Naive thymus-derived CD8-positive, alpha-beta T cell (primary cell): ENCODE measurements around the gene EFNB3. TPM values are rescaled to one million over a fixed set of nuclear protein-coding genes. Genes with fewer than 3 reads are reported as not detected.

Experiments
- ATAC-seq, 2 donors: fragments of 150-1000 bp; cut with Tn5 transposase in 1 of 2; sonication (Bioruptor Pico), chemical (Tn5 transposase) in 1 of 2; 1 replicate in 1 of 2; 2 replicates in 1 of 2; pipeline ENCODE4 v1.10.0; 2021; ENCODE audit warnings: mild to moderate bottlenecking in 2 of 2, moderate library complexity in 2 of 2
- POLR2A ChIA-PET: fragments of 350-600 bp; sonication (Branson Sonifier 250); formaldehyde crosslinking; loops from one replicate; lab custom pipeline; 2021; ENCODE audit warnings: antibody characterized with exemption; lab: Charles Lee
- DNase-seq, 10 donors: peaks; one replicate each; pipeline versions ENCODE4 v3.0.0 to v3.0.0-alpha.2; 2020 to 2022
- H3K27ac Mint-ChIP-seq, 10 donors: one replicate each; pipeline ENCODE4 v1.8.0; 2020 to 2022; ENCODE audit warnings: mild to moderate bottlenecking in 10 of 10, mixed read lengths in 10 of 10, moderate library complexity in 4 of 10, inconsistent platforms in 1 of 10
- H3K27me3 Mint-ChIP-seq, 5 donors: one replicate each; pipeline ENCODE4 v1.8.0; 2021 to 2022; ENCODE audit warnings: mixed read lengths in 5 of 5
- H3K36me3 Mint-ChIP-seq, 3 donors: one replicate each; pipeline ENCODE4 v1.8.0; 2020 to 2022; ENCODE audit warnings: mixed read lengths in 3 of 3, mild to moderate bottlenecking in 2 of 3, inconsistent platforms in 1 of 3
- H3K4me1 Mint-ChIP-seq, 4 donors: one replicate each; pipeline ENCODE4 v1.8.0; 2021 to 2022; ENCODE audit warnings: mixed read lengths in 4 of 4
- H3K4me3 Mint-ChIP-seq, 10 donors: one replicate each; pipeline ENCODE4 v1.8.0; 2020 to 2022; ENCODE audit warnings: mild to moderate bottlenecking in 10 of 10, mixed read lengths in 10 of 10, moderate library complexity in 6 of 10, inconsistent platforms in 1 of 10
- H3K9me3 Mint-ChIP-seq, 9 donors: one replicate each; pipeline ENCODE4 v1.8.0; 2020 to 2022; ENCODE audit warnings: mixed read lengths in 9 of 9, mild to moderate bottlenecking in 3 of 9, inconsistent platforms in 1 of 9, moderate library complexity in 1 of 9
- polyA plus RNA-seq, 3 donors: library from polyadenylated mRNA; unstranded; fragments of 300-500 nt; fragmentation: Illumina TruSeq; gene quantifications; one replicate each; pipeline ENCODE4 v1.2.3, GENCODE V29; 2021
- total RNA-seq, 8 experiments: library from RNA in 2 of 8; stranded (reverse) in 2 of 8; gene quantifications; one replicate each; pipeline ENCODE4 v1.2.3 and lab custom pipeline; 2021 to 2026

EFNB3 gene
- total and polyA plus RNA-seq, 5 experiments from 2014 or later = not detected

GRCh38 chr17:7713782-7714181, 8.8 kb downstream of the EFNB3 start:
- Mint-ChIP-seq H3K27ac (no peak overlapping the region), H3K27me3 (peaks cover 31 to 94% (median 65%) of the 10 kb centered on the region in 5 donors), H3K9me3 (no peaks in the 10 kb centered on the region), H3K36me3 (no peaks in the 10 kb centered on the region), H3K4me3 (peak overlapping the region in 2 of 10 donors; percentile 48 to 60), H3K4me1 (peaks cover 24 to 53% (median 34%) of the 10 kb centered on the region in 4 donors)
- POLR2A ChIA-PET = no interaction called here
- ATAC-seq (no peak), DNase-seq (no peak)

DNA sequence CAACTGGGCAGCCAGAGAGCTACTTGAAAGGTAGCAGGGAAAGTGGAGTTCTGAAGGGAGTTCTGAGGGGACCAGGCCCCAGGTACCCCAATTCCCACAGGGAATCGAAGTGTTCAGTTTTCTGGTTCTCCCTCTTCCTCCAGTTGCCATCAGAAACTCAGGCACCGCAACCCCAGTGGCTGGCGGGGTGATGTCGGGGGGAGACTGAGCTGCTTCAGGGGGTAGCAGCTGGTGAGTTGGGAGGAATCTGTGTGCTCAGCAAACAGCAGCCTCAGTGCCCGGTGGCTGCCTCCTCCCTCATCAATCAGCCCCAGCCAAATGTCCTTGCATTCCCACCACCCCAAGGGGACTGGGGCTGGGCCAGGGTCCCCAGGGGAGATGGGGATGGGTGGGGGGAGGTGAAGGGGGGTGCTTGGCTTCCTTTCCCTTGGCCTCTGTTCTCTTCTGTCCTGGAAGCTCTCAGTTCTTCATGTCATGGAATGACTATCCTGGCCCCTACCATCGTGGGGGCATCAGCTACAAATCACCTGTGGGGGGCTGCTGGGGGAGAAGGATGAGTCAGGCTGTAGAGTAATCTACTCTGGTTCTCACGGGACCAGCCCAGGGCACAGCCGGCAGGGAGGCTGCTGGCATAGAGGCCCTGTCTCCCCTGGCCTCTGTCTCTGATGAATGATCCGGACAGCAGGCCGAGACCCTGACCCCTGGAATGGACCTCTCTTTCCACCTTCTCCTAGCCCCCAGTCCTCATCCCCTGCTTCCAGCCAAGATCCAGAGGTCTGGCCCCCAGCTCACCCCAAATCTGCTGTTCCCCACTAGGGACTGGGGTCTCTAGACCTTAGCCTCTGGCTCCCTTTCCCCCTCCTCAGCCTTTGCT, 10.0 kb downstream of the EFNB3 start:
- Mint-ChIP-seq H3K27me3 (peaks cover 31 to 95% (median 62%) of the 10 kb centered on the region in 5 donors), H3K4me1 (peaks cover 23 to 52% (median 34%) of the 10 kb centered on the region in 4 donors), H3K27ac (peak overlapping the region in 1 of 10 donors; percentile 53), H3K4me3 (peak overlapping the region in 1 of 10 donors; percentile 18), H3K36me3 (no peaks in the 10 kb centered on the region), H3K9me3 (no peaks in the 10 kb centered on the region)
- POLR2A ChIA-PET = no interaction called here
- ATAC-seq = no peak
- DNase-seq = no peak

DNA sequence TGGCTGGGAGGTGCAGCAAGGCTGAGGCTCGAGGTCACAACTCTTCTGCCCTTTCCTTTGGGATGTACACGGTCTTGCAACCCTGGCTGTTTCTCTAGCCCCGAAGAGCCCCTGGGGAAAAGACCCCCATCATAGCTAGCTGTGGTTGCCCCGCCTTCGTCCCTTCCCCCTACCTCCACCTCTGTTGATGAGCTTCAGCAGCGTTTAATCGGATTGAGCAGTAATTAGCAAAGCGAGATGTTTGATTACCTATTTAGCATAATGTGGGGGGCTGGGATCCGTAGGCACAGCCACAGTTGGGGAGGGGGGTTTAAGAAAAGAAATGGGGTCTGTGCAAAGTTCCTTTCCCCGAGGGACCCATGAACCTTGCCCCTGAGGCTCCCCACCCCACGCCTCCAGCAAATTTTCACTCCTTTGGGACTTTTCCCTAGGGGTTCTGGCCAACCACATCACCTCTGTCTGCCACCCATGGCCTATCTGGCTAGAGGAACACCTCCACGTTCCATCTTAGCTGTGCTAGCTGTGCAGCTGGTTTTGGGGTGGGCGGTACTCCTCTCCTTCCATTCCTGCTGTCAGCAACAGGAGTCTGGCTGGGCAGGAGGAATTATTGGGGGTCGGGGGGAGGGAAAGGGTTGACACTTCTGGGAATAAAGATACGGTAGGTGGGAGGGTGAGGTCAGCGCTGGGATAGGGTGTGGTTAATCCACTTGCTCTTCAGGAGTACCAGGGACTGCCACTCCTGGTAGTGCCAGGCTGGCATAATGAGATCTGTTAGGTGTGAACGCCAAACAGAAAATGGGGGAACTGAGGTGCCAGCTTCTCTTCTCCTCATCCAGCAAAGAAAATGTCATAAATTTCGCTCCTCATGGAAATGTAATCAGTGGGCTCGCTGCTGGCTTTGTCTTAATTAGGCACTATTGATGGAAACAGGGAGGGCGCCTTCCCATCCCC, 11.2 kb downstream of the EFNB3 start:
- peaks cover 18 to 42% (median 24%) of the 10 kb centered on the region in 4 donors for H3K4me1 Mint-ChIP-seq
- DNase-seq = no peak
- peaks cover 38 to 95% (median 61%) of the 10 kb centered on the region in 5 donors for H3K27me3 Mint-ChIP-seq
- no peak overlapping the region for H3K27ac Mint-ChIP-seq
- ATAC-seq = no peak
- POLR2A ChIA-PET = no interaction called here
- no peaks in the 10 kb centered on the region for H3K36me3 Mint-ChIP-seq
- peaks cover 0 to 2% (median 0%) of the 10 kb centered on the region in 9 donors for H3K9me3 Mint-ChIP-seq
- H3K4me3 Mint-ChIP-seq = peak overlapping the region in 7 of 10 donors; percentile 32 to 85 (median 58)

- Mint-ChIP-seq H3K36me3 (no peaks in the 10 kb centered on the region), H3K4me3 (peak within 1 kb of the TSS; percentile 62 to 85 (median 79)), H3K4me1 (peaks cover 14 to 41% (median 21%) of the 10 kb centered on the region in 4 donors), H3K27ac (peak within 1 kb of the TSS in 1 of 10 donors; percentile 20), H3K9me3 (peaks cover 0 to 2% (median 0%) of the 10 kb centered on the region in 9 donors), H3K27me3 (peaks cover 37 to 95% (median 62%) of the 10 kb centered on the region in 5 donors)
- POLR2A ChIA-PET = no interaction called here
- DNase-seq = peak in 4 of 10 donors; percentile 14 to 28 (median 25)
- ATAC-seq = peak; percentile 62 to 76
Measured at GRCh38 chr17:7716901-7717755, 12.1 kb downstream of the EFNB3 start, which contains the start of gene DNAH2. Gene DNAH2, plus strand, starts transcription at chr17:7717744. Its CDS starts 1,991 bp downstream, at chr17:7719735.

- Mint-ChIP-seq H3K9me3 (peaks cover 0 to 2% (median 0%) of the 10 kb centered on the region in 9 donors), H3K27ac (peak overlapping the region in 1 of 10 donors; percentile 20), H3K4me1 (peaks cover 12 to 34% (median 20%) of the 10 kb centered on the region in 4 donors), H3K36me3 (no peaks in the 10 kb centered on the region), H3K4me3 (peak overlapping the region; percentile 61 to 85 (median 75)), H3K27me3 (peaks cover 37 to 95% (median 59%) of the 10 kb centered on the region in 5 donors)
- DNase-seq = peak in 5 of 10 donors; percentile 15 to 30 (median 25)
- POLR2A ChIA-PET = no interaction called here
- ATAC-seq = peak; percentile 82 to 85
Measured at GRCh38 chr17:7717756-7718350, 12.9 kb downstream of the EFNB3 start.

DNA sequence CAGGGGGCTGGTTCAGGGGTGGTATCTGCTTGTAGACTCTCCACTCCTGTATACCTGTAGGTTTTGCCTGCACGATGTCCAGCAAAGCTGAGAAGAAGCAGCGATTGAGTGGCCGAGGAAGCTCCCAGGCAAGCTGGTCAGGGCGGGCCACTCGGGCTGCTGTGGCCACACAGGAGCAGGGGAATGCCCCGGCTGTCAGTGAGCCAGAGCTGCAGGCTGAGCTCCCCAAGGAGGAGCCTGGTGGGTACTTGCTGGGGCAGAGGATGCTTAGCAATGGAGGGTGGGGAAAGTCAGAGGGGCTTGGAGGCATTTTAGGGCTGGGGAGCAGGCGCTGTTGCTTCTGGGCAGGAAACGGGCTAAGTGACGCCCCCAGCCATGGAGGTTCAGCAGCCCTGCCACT, 14.7 kb downstream of the EFNB3 start:
- Mint-ChIP-seq H3K9me3 (peaks cover 0 to 2% (median 0%) of the 10 kb centered on the region in 9 donors), H3K4me3 (no peak overlapping the region), H3K36me3 (no peaks in the 10 kb centered on the region), H3K27ac (no peak overlapping the region), H3K27me3 (peaks cover 35 to 93% (median 55%) of the 10 kb centered on the region in 5 donors), H3K4me1 (peaks cover 9 to 27% (median 18%) of the 10 kb centered on the region in 4 donors)
- DNase-seq (no peak), ATAC-seq (no peak)
- POLR2A ChIA-PET = no interaction called here

- peaks cover 35 to 89% (median 54%) of the 10 kb centered on the region in 5 donors for H3K27me3 Mint-ChIP-seq
- H3K4me1 Mint-ChIP-seq = peaks cover 9 to 27% (median 18%) of the 10 kb centered on the region in 4 donors
- ATAC-seq (no peak), DNase-seq (no peak)
- peaks cover 0 to 2% (median 0%) of the 10 kb centered on the region in 9 donors for H3K9me3 Mint-ChIP-seq
- no peak overlapping the region for H3K27ac Mint-ChIP-seq
- no peak overlapping the region for H3K4me3 Mint-ChIP-seq
- POLR2A ChIA-PET = no interaction called here
- H3K36me3 Mint-ChIP-seq = no peaks in the 10 kb centered on the region
Measured at GRCh38 chr17:7720125-7720524, 15.1 kb downstream of the EFNB3 start.

DNA sequence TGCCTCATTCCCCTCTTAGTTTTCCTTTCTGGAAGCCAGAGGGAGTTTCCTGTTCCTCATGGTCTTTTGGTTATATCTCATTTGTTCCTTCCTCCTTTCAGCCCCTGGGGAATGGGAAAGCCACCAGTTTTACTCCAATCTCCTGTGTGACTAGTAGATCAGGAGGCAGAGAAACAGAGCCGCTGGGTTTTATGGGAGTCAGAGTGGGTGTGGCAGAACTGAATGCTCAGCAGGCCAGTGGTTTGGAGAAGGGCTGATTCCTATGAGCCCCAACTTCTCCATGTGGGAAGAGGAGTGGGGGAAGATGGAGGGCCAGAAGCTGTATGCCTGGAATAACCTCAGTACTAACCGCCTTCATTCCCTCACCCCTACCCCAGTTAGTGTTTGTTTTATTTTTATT, 16.6 kb downstream of the EFNB3 start:
- Mint-ChIP-seq H3K36me3 (no peaks in the 10 kb centered on the region), H3K27me3 (peaks cover 31 to 84% (median 45%) of the 10 kb centered on the region in 5 donors), H3K4me3 (no peak overlapping the region), H3K27ac (no peak overlapping the region), H3K9me3 (peaks cover 0 to 2% (median 0%) of the 10 kb centered on the region in 9 donors), H3K4me1 (peaks cover 7 to 22% (median 15%) of the 10 kb centered on the region in 4 donors)
- POLR2A ChIA-PET = no interaction called here
- DNase-seq = no peak
- no peak for ATAC-seq

- no peak overlapping the region for H3K4me3 Mint-ChIP-seq
- H3K27me3 Mint-ChIP-seq = peaks cover 9 to 39% (median 23%) of the 10 kb centered on the region in 5 donors
- POLR2A ChIA-PET = interaction anchor here (0.6 to 1.0 kb wide), 2 partner anchors 35 to 652 kb away, joined by 3 to 5 read pairs; no protein-coding TSS in a partner anchor
- no peaks in the 10 kb centered on the region for H3K9me3 Mint-ChIP-seq
- no peaks in the 10 kb centered on the region for H3K36me3 Mint-ChIP-seq
- DNase-seq (no peak), ATAC-seq (no peak)
- H3K27ac Mint-ChIP-seq = no peak overlapping the region
- H3K4me1 Mint-ChIP-seq = peaks cover 0 to 6% (median 0%) of the 10 kb centered on the region in 4 donors
Measured at GRCh38 chr17:7727886-7728285, 22.9 kb downstream of the EFNB3 start.

GRCh38 chr17:7729816-7730215, 24.8 kb downstream of the EFNB3 start:
- POLR2A ChIA-PET = interaction anchor here (0.9 kb wide), 1 partner anchor 14 kb away, joined by 4 read pairs; no protein-coding TSS in a partner anchor
- no peaks in the 10 kb centered on the region for H3K9me3 Mint-ChIP-seq
- no peak for ATAC-seq

DNA sequence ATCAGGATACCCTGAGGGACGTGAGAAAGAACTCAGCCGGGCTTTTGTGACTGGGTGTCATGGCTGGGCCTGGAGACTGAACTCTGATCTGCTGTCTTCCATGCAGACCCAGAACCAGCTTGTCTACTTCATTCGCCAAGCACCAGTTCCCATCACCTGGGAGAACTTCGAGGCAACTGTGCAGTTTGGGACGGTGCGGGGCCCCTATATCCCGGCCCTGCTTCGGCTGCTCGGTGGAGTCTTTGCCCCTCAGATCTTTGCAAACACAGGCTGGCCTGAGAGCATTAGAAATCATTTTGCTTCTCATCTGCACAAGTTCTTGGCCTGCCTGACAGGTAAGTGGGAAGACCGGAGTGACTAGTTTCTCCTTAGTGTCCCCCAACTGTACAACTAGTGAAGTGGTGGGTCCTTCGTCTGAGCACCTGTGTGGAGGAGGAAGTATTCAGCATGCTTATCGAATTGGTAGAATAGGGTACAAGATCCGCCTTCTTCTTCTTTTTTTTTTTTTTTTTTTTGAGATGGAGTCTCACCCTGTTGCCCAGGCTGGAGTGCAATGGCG, 28.1 kb downstream of the EFNB3 start:
- peaks cover 2 to 9% (median 6%) of the 10 kb centered on the region in 5 donors for H3K27me3 Mint-ChIP-seq
- no peak overlapping the region for H3K27ac Mint-ChIP-seq
- ATAC-seq = no peak
- H3K9me3 Mint-ChIP-seq = no peaks in the 10 kb centered on the region
- H3K4me3 Mint-ChIP-seq = no peak overlapping the region
- H3K36me3 Mint-ChIP-seq = no peaks in the 10 kb centered on the region
- DNase-seq = no peak
- peaks cover 0 to 6% (median 0%) of the 10 kb centered on the region in 4 donors for H3K4me1 Mint-ChIP-seq
- POLR2A ChIA-PET = no interaction called here

More at GRCh38 chr17:7729816-7730215, 24.8 kb downstream of the EFNB3 start:
- Mint-ChIP-seq H3K36me3 (no peaks in the 10 kb centered on the region), H3K27me3 (peaks cover 7 to 24% (median 19%) of the 10 kb centered on the region in 5 donors), H3K4me1 (peaks cover 0 to 6% (median 0%) of the 10 kb centered on the region in 4 donors), H3K27ac (no peak overlapping the region), H3K4me3 (no peak overlapping the region)
- DNase-seq = no peak
